Heart left ventricle (tissue), 16 donors: ENCODE measurements around the gene FUNDC1. TPM values are rescaled to one million over a fixed set of nuclear protein-coding genes. Genes with fewer than 3 reads are reported as not detected.
"Not testable (repeated sequence)": the region's sequence is repeated elsewhere in the genome, so short reads cannot be mapped to it uniquely, and the experiment has no call there.

ENCODE experiments used
- ATAC-seq, 4 donors: fragments of 200-7000 bp; cut with Tn5 transposase; one replicate each; pipeline ENCODE4 v1.9.1; 2020 to 2022; ENCODE audit warnings: moderate library complexity in 4 of 4, mild to moderate bottlenecking in 3 of 4, moderate number of reproducible peaks in 1 of 4
- DNase-seq, 5 donors: peaks; one replicate each; pipeline ENCODE4 v3.0.0-alpha.2; 2020
- H3K27ac ChIP-seq, 12 donors: fragments of 200-600 bp; sonication (generic) in 4 of 12; one replicate each; pipeline versions ENCODE4 v1.5.0 to v1.8.0; 2016 to 2022; ENCODE audit warnings: mild to moderate bottlenecking in 2 of 12
- H3K27me3 ChIP-seq, 9 donors: fragments of 200-600 bp; sonication (generic) in 2 of 9; one replicate each; pipeline versions ENCODE4 v1.5.1 to v1.8.0; 2016 to 2022; ENCODE audit warnings: mild to moderate bottlenecking in 3 of 9
- H3K36me3 ChIP-seq, 9 donors: fragments of 200-600 bp; sonication (generic) in 2 of 9; one replicate each; pipeline versions ENCODE4 v1.5.0 to v1.8.0; 2018 to 2022; ENCODE audit warnings: mild to moderate bottlenecking in 2 of 9
- H3K4me1 ChIP-seq, 12 donors: fragments of 200-600 bp; sonication (generic) in 4 of 12; one replicate each; pipeline versions ENCODE4 v1.5.0 to v1.8.0; 2016 to 2022; ENCODE audit warnings: mild to moderate bottlenecking in 3 of 12
- H3K4me3 ChIP-seq, 12 donors: fragments of 200-600 bp; sonication (generic) in 4 of 12; one replicate each; pipeline versions ENCODE4 v1.5.0 to v1.8.0; 2017 to 2022; ENCODE audit warnings: mild to moderate bottlenecking in 9 of 12, moderate library complexity in 4 of 12
- H3K9me3 ChIP-seq, 12 donors: fragments of 200-600 bp; sonication (generic) in 4 of 12; one replicate each; pipeline versions ENCODE4 v1.5.0 to v1.8.0; 2016 to 2022; ENCODE audit warnings: mild to moderate bottlenecking in 1 of 12
- POLR2A ChIP-seq, 2 donors: fragments of 450-650 bp; IDR thresholded peaks; one replicate each; pipeline ENCODE4 v1.6.1; 2017; ENCODE audit warnings: antibody characterized with exemption in 2 of 2, mild to moderate bottlenecking in 2 of 2, moderate library complexity in 2 of 2
- WGBS, 4 donors: extraction: QIAGEN DNeasy Blood & Tissue Kit in 2 of 4; methylation state at CpG; one replicate each; pipeline versions ENCODE4 v1.1.5 to v1.1.7; 2013 to 2018; 5-methylcytosine and 5-hydroxymethylcytosine counted together
- intact Hi-C, 10 donors: fragments of 100-400 bp; cut with DNase I; formaldehyde crosslinking; loops; one replicate each; pipeline versions ENCODE4 v1.11.1 to v1.14.2; 2022
- polyA plus RNA-seq, 2 donors: library from polyadenylated mRNA; stranded (reverse); fragments of 200-250 nt; gene quantifications; one replicate each; pipeline ENCODE4 v1.2.3, GENCODE V29; 2013
- total RNA-seq, 9 donors: library from RNA; depleted of rRNA in 2 of 9; stranded (reverse); fragments of >200 nt in 2 of 9; fragmentation: NEBNext Ultra II Directional in 3 of 9; extraction: Animal tissue kit (Norgen Biotek cat#: 25700) in 3 of 9; gene quantifications; one replicate each; pipeline versions ENCODE4 v1.1.0 to v1.2.4, GENCODE V29; 2016 to 2023
- TF ChIP-seq, protein P1 (sequence below), 12 donors: fragments of 200-600 bp; sonication (generic) in 4 of 12; IDR thresholded peaks; one replicate each; pipeline versions ENCODE4 v1.5.0 to v1.8.0; 2018 to 2022; ENCODE audit warnings: antibody characterized with exemption in 12 of 12, mild to moderate bottlenecking in 5 of 12
- donor health status: ischemic (EF 13 %, LVEDD 7.1; RV severe dilation, severe dysfunction).
- donor health status: healthy with polysubstance abuse.
- donor health status: DM: no; HTN: yes; CAD: no.
- donor health status: DM: no; HTN: no; CAD: no.
- donor health status: ischemic (EF 25% LVEDD 6.9; RV normal size, moderate dysfunction).
- donor health status: ischemic (EF 25% LVEDD 5.7; RV mildly dilated, moderate dysfunction).
- donor health status: healthy.
- donor health status: DM: yes; HTN: yes; CAD: no.
- donor health status: ischemic (EF 35%, LVEDD 5.7; RV mildly dilated, moderate dysfunction).
- donor health status: nonischemic (EF 11% LVEDD 7.7; RV severe dilation, severe dysfunction).
- donor health status: DM: yes; HTN: yes; CAD: no.
- donor health status: PGD.
- donor health status: ischemic (EF 29% LVEDD 5.4; RV normal size, mild dysfunction).
- donor health status: nonischemic (EF 23%, LVEDD 6.1; RV moderate dilation, normal function).

Gene FUNDC1
- total and polyA plus RNA-seq, 11 donors, result 15.9 to 36.2 (median 24.2) TPM

DNA sequence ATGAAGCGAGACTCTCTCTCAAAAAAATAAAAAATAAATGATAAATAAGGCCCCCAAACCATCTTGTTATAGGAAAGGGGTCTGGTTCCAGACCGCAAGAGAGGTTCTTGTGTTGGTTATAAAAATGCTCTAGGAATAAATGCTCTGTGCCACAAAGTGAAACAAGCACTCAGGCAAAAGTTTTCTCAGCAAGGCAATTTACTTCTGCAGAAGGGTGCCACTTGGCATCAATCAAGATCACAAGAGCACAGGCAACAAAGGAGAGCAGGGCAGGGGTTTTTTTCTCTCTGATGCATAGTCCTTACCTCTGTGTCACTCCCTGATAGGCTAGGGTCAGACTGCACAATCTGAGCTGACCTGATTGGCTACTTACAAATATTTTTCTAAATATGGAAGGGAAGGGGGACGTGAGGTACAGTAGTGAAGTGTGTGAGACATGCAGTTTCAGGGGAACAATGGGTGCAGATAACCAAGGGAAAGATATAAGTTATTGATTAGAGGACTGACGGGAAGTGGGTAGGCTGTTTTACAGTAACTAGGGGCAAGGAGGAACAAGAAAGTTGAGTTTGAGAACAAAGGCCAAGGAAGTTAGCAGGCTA lies 29.8 kb upstream of the FUNDC1 start:
- Histone ChIP-seq H3K27me3 (no peaks in the 10 kb centered on the region), H3K9me3 (peaks cover 0 to 27% (median 3%) of the 10 kb centered on the region in 12 donors), H3K36me3 (no peaks in the 10 kb centered on the region), H3K4me1 (no peaks in the 10 kb centered on the region), H3K27ac (no peak overlapping the region), H3K4me3 (no peak overlapping the region)
- no peak for DNase-seq
- intact Hi-C loops, result no loop called here
- no peak for ATAC-seq
- no peak for TF ChIP-seq POLR2A (IDR thresholded peaks at IDR 0.05)
- TF ChIP-seq, protein P1, sequence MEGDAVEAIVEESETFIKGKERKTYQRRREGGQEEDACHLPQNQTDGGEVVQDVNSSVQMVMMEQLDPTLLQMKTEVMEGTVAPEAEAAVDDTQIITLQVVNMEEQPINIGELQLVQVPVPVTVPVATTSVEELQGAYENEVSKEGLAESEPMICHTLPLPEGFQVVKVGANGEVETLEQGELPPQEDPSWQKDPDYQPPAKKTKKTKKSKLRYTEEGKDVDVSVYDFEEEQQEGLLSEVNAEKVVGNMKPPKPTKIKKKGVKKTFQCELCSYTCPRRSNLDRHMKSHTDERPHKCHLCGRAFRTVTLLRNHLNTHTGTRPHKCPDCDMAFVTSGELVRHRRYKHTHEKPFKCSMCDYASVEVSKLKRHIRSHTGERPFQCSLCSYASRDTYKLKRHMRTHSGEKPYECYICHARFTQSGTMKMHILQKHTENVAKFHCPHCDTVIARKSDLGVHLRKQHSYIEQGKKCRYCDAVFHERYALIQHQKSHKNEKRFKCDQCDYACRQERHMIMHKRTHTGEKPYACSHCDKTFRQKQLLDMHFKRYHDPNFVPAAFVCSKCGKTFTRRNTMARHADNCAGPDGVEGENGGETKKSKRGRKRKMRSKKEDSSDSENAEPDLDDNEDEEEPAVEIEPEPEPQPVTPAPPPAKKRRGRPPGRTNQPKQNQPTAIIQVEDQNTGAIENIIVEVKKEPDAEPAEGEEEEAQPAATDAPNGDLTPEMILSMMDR (IDR thresholded peaks at IDR 0.05), result no peak
- 73 to 91% (median 86%) methylated on average over 4 of the region's 4 CpGs for WGBS, 4 donors

DNA sequence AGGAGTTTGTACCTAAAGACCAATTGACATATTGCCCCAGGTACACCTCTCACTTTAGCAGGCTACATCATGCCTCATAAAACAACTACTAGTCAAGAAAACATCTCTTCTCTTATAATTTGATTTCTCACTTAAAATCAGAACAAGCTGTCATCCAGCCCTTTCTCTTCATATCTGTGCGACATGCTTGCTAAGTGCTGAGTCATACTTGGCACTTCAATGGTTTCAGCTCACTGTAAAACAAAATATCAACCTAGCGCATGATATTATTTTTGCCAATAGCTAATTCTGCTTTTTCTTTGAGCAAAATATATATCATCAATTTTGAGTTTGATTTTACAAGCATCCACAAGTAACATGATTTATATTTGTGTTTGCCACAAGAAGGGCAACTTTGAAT lies 27.9 kb upstream of the FUNDC1 start:
- no peak for TF ChIP-seq POLR2A (IDR thresholded peaks at IDR 0.05)

GRCh38 chrX:44569122-44569521 lies 26.5 kb upstream of the FUNDC1 start:
- Histone ChIP-seq H3K27ac (no peak overlapping the region), H3K4me3 (no peak overlapping the region), H3K27me3 (peaks cover 0 to 8% (median 0%) of the 10 kb centered on the region in 9 donors), H3K9me3 (peaks cover 0 to 27% (median 3%) of the 10 kb centered on the region in 12 donors), H3K4me1 (no peaks in the 10 kb centered on the region), H3K36me3 (no peaks in the 10 kb centered on the region)
- intact Hi-C loops, result no loop called here
- 85 to 90% (median 88%) methylated on average over 1 of the region's 1 CpG for WGBS, 4 donors
- DNase-seq (no peak), ATAC-seq (no peak)
- no peak for TF ChIP-seq POLR2A (IDR thresholded peaks at IDR 0.05)
- TF ChIP-seq, protein P1 (IDR thresholded peaks at IDR 0.05), result no peak

More for the DNA sequence above, 27.9 kb upstream of the FUNDC1 start:
- no peaks in the 10 kb centered on the region for H3K4me1 ChIP-seq
- peaks cover 0 to 27% (median 3%) of the 10 kb centered on the region in 12 donors for H3K9me3 ChIP-seq
- no peaks in the 10 kb centered on the region for H3K36me3 ChIP-seq
- intact Hi-C loops, result no loop called here
- DNase-seq, result no peak
- ATAC-seq, result no peak
- H3K4me3 ChIP-seq, result no peak overlapping the region
- 68 to 84% (median 80%) methylated on average over 2 of the region's 2 CpGs for WGBS, 4 donors
- peaks cover 0 to 8% (median 0%) of the 10 kb centered on the region in 9 donors for H3K27me3 ChIP-seq
- no peak overlapping the region for H3K27ac ChIP-seq

DNA sequence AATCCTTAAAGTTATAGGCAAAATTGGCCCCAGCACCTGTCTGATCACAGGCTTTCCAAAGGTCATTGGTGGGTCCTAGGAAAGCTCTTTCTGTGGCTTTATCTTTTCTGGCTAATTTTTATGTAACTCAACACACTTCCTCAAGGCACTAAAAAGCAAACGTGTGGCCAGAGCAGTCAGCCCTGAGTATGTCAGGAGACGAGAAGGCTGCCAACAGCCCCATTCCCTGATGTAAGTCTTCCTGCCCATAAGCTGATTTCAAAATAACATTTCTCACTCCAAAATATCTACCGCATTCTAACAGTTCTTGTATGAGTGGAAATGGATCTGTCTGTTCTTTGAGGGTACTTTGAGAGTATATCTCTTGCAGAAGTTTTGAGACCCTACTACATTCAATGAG lies 25.5 kb upstream of the FUNDC1 start:
- Histone ChIP-seq H3K36me3 (no peaks in the 10 kb centered on the region), H3K9me3 (peaks cover 0 to 20% (median 3%) of the 10 kb centered on the region in 12 donors), H3K4me3 (no peak overlapping the region), H3K27ac (no peak overlapping the region), H3K27me3 (peaks cover 0 to 8% (median 0%) of the 10 kb centered on the region in 9 donors), H3K4me1 (no peaks in the 10 kb centered on the region)
- TF ChIP-seq, protein P1 (IDR thresholded peaks at IDR 0.05), result no peak
- TF ChIP-seq POLR2A (IDR thresholded peaks at IDR 0.05), result no peak
- DNase-seq, result no peak
- ATAC-seq, result no peak
- intact Hi-C loops, result no loop called here
- WGBS, 4 donors, result 53 to 59% (median 57%) methylated on average over 3 of the region's 3 CpGs

DNA sequence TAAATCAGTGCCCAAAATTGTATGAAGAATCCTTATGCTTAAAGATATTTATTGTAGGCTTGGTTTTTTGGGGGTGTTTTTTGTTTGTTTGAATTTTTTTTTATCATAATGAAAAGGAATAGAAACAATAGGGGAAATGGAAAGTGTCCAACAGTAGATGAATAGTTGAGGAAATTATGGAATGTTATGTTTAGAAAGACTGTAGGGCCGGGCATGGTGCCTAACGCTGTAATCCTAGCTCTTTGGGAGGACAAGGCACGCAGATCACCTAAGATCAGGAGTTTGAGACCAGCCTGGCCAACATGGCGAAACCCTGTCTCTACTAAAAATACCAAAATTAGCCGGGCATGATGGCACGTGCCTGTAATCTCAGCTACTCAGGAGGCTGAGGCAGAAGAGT lies 19.2 kb upstream of the FUNDC1 start:
- H3K36me3 ChIP-seq, ATAC-seq, H3K9me3 ChIP-seq, H3K4me1 ChIP-seq, intact Hi-C loops, H3K27ac ChIP-seq, DNase-seq, H3K4me3 ChIP-seq: not testable (repeated sequence)
- WGBS, 4 donors, result 68 to 74% (median 72%) methylated on average over 6 of the region's 6 CpGs
- H3K27me3 ChIP-seq, result peaks cover 0 to 14% (median 0%) of the 10 kb centered on the region in 9 donors
